GM18517 (cell line): Measurements from ENCODE around the gene SEPTIN12.
"Not testable (repeated sequence)": the region's sequence is repeated elsewhere in the genome, so short reads cannot be mapped to it uniquely, and the experiment has no call there.

Experiments
- ATAC-seq: cut with Tn5 transposase; IDR thresholded peaks from one replicate; pipeline ENCODE4 v1.9.1; 2021; ENCODE audit warnings: mild to moderate bottlenecking, moderate library complexity; ENCODE audit not compliant: unreplicated experiment

SEPTIN12 gene

GRCh38 chr16:4760221-4760910, 27.8 kb downstream of the SEPTIN12 start:
- ATAC-seq, result no peak

- ATAC-seq, result no peak
These were observed 32.5 kb downstream of the SEPTIN12 start for GRCh38 chr16:4755687-4756086.

- no peak for ATAC-seq
These were observed 33.3 kb downstream of the SEPTIN12 start for GRCh38 chr16:4754865-4755264.

GRCh38 chr16:4753227-4753626, 34.9 kb downstream of the SEPTIN12 start:
- no peak for ATAC-seq

- ATAC-seq, result no peak
These were observed 35.6 kb downstream of the SEPTIN12 start for GRCh38 chr16:4752351-4753100.

- ATAC-seq, result no peak
These were observed 37.2 kb downstream of the SEPTIN12 start for GRCh38 chr16:4750896-4751295.

GRCh38 chr16:4749700-4750257, 38.4 kb downstream of the SEPTIN12 start:
- no peak for ATAC-seq

GRCh38 chr16:4748682-4749411, 39.3 kb downstream of the SEPTIN12 start:
- ATAC-seq, result no peak

- no peak for ATAC-seq
These were observed 40.1 kb downstream of the SEPTIN12 start for GRCh38 chr16:4747906-4748681.

GRCh38 chr16:4746991-4747574, 41.1 kb downstream of the SEPTIN12 start:
- no peak for ATAC-seq

- no peak for ATAC-seq
These were observed 41.9 kb downstream of the SEPTIN12 start for GRCh38 chr16:4746215-4746614.

GRCh38 chr16:4745274-4745569, 42.9 kb downstream of the SEPTIN12 start:
- ATAC-seq, result no peak

GRCh38 chr16:4744555-4745273, 43.4 kb downstream of the SEPTIN12 start:
- no peak for ATAC-seq

- ATAC-seq, result no peak
These were observed 44.8 kb downstream of the SEPTIN12 start for GRCh38 chr16:4743226-4743878.

- ATAC-seq, result not testable (repeated sequence)
These were observed 49.8 kb downstream of the SEPTIN12 start for GRCh38 chr16:4738370-4738769.

GRCh38 chr16:4737545-4737944, 50.6 kb downstream of the SEPTIN12 start:
- no peak for ATAC-seq

- ATAC-seq, result no peak
These were observed 51.6 kb downstream of the SEPTIN12 start for GRCh38 chr16:4736546-4736945.

- ATAC-seq, result peak; percentile 37
These were observed 53.2 kb downstream of the SEPTIN12 start for GRCh38 chr16:4734730-4735535.
